ENCODE data around the gene KLHDC9.

DNA sequence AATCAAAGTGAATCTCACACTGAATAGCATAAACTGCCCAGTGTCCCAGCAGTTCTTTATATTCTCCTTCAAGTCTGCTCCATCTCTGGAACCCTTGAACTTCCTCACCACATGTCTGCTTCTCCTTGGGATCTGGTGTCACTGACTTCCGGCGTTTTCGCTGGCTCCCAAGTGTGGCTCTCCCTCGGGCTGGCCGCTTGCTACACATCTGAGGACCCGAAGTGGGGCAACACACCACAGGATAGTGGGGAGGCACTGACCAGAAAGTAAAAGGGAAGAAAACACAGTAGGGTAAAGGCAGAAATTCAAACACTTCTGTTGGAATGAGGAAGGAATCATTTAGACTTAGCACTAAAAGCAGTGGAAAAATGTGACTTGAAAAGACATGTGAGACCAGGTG lies 24.8 kb downstream of the KLHDC9 start:
- TF ChIP-seq SNAI2 (CRISPR knock-in tag; IDR thresholded peaks at IDR 0.05) (no peak), ARNTL (CRISPR knock-in tag; IDR thresholded peaks at IDR 0.05; ENCODE audit: borderline replicate concordance, low read depth) (no peak), CSRNP3 (CRISPR knock-in tag; IDR thresholded peaks at IDR 0.05) (no peak), ZFP30 (CRISPR knock-in tag; IDR thresholded peaks at IDR 0.05) (no peak), ZNF70 (CRISPR knock-in tag; IDR thresholded peaks at IDR 0.05) (no peak), CSDC2 (CRISPR knock-in tag; IDR thresholded peaks at IDR 0.05) (no peak), ZNF8 (CRISPR knock-in tag; IDR thresholded peaks at IDR 0.05) (no peak), ZC3H10 (CRISPR knock-in tag; IDR thresholded peaks at IDR 0.05) (no peak), ZFP3 (CRISPR knock-in tag; IDR thresholded peaks at IDR 0.05) (no peak), TCF4 (CRISPR knock-in tag; IDR thresholded peaks at IDR 0.05; ENCODE audit: borderline replicate concordance) (no peak), TOX (CRISPR knock-in tag; IDR thresholded peaks at IDR 0.05; ENCODE audit: borderline replicate concordance) (no peak), ZNF565 (CRISPR knock-in tag; conservative IDR thresholded peaks at IDR 0.05; ENCODE audit: low read depth) (no peak)
- TF ChIP-seq, protein P1, sequence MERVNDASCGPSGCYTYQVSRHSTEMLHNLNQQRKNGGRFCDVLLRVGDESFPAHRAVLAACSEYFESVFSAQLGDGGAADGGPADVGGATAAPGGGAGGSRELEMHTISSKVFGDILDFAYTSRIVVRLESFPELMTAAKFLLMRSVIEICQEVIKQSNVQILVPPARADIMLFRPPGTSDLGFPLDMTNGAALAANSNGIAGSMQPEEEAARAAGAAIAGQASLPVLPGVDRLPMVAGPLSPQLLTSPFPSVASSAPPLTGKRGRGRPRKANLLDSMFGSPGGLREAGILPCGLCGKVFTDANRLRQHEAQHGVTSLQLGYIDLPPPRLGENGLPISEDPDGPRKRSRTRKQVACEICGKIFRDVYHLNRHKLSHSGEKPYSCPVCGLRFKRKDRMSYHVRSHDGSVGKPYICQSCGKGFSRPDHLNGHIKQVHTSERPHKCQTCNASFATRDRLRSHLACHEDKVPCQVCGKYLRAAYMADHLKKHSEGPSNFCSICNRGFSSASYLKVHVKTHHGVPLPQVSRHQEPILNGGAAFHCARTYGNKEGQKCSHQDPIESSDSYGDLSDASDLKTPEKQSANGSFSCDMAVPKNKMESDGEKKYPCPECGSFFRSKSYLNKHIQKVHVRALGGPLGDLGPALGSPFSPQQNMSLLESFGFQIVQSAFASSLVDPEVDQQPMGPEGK (CRISPR knock-in tag; IDR thresholded peaks at IDR 0.05; ENCODE audit: borderline replicate concordance), result no peak
- TF ChIP-seq, protein P2, sequence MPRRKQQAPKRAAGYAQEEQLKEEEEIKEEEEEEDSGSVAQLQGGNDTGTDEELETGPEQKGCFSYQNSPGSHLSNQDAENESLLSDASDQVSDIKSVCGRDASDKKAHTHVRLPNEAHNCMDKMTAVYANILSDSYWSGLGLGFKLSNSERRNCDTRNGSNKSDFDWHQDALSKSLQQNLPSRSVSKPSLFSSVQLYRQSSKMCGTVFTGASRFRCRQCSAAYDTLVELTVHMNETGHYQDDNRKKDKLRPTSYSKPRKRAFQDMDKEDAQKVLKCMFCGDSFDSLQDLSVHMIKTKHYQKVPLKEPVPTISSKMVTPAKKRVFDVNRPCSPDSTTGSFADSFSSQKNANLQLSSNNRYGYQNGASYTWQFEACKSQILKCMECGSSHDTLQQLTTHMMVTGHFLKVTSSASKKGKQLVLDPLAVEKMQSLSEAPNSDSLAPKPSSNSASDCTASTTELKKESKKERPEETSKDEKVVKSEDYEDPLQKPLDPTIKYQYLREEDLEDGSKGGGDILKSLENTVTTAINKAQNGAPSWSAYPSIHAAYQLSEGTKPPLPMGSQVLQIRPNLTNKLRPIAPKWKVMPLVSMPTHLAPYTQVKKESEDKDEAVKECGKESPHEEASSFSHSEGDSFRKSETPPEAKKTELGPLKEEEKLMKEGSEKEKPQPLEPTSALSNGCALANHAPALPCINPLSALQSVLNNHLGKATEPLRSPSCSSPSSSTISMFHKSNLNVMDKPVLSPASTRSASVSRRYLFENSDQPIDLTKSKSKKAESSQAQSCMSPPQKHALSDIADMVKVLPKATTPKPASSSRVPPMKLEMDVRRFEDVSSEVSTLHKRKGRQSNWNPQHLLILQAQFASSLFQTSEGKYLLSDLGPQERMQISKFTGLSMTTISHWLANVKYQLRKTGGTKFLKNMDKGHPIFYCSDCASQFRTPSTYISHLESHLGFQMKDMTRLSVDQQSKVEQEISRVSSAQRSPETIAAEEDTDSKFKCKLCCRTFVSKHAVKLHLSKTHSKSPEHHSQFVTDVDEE (CRISPR knock-in tag; IDR thresholded peaks at IDR 0.05), result no peak

All from SK-N-SH treated with all-trans-retinoic acid at 6 μM for 48 hours (cell line).